ENCODE results near the gene SPG7.

Gene SPG7

DNA sequence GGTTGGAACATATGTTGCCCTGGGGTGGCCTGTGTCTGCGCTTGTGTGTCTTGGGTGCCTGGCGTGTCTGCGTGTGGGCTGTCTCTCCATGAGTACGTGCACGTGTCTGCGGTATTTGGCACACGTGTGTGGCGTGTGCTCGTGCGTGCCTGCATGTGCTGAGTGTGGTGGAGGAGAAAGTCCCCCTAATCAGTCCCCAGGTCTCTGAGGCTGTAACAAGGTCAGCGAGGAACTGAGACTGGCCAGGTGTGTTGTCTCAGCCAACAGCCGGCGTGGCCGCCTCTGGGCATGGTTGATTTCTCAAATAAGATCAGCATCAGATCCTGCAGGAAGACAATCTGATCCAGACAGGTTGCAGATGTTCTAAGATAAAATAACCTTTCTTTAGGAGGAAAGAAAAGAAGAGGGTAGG is 63.9 kb downstream of the SPG7 start:
- FAIRE-seq (peak; percentile 89), DNase-seq (ENCODE audit: insufficient read length, low spot score) (no peak)
- TF ChIP-seq SPI1 (IDR thresholded peaks at IDR 0.05; ENCODE audit: low read depth, low read length) (peak; percentile 48; the same call in 1 of the 2 replicates), POLR2A (IDR thresholded peaks at IDR 0.05; ENCODE audit: low read depth, low read length) (no peak), POU2F2 (IDR thresholded peaks at IDR 0.05; ENCODE audit: low read depth, low read length) (no peak)

DNA sequence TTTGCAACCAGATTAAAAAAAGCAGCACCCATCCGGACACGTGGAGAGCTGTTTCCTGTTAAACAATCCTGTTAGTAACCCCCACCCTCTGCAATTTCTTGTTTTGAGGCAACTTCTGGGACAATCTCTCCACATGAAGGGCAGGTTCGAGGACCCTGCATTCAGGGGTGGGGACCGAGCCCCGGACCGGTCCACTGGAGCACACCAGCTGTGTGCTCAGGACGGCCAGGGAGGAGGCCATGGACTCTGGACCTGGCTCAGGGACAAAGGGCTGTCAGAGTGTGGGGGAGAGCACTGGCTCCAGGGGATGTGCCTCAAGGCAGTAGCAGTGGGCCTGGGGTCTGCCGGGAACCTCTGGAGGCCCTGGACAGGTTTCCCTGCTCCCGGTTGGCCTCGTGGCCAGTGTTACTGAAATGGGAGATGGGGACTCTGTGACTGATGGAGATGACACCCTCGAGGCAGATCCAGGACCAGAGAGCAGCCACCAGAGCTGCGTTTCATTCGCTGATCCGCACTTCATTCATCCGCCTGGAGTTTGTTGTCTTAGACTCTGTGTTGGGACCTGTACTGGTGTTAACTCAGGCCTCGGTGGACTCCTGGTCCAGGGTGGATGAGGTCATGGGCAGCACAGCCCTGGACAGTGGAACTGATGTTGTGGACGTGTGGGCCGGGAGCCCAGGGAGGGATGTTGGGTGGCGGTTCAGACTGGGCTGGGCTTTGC is 64.4 kb downstream of the SPG7 start:
- no peak for DNase-seq (ENCODE audit: insufficient read length, low spot score)
- TF ChIP-seq TAF1 (IDR thresholded peaks at IDR 0.05; ENCODE audit: low read depth, low read length) = no peak
- FAIRE-seq = peak; percentile 41

- DNase-seq (ENCODE audit: insufficient read length, low spot score) = no peak
- FAIRE-seq = no peak
Observed at GRCh38 chr16:89573826-89574680, 65.8 kb downstream of the SPG7 start.

GRCh38 chr16:89574681-89575246 is 66.6 kb downstream of the SPG7 start:
- FAIRE-seq (peak; percentile 98), DNase-seq (ENCODE audit: insufficient read length, low spot score) (peak; percentile 96)

More at GRCh38 chr16:89573826-89574680, 65.8 kb downstream of the SPG7 start:
- TF ChIP-seq POLR2AphosphoS5 (IDR thresholded peaks at IDR 0.05; ENCODE audit: low read depth, low read length) (no peak), POLR2A (IDR thresholded peaks at IDR 0.05; ENCODE audit: low read depth, low read length) (no peak), TAF1 (IDR thresholded peaks at IDR 0.05; ENCODE audit: low read depth, low read length) (no peak), SPI1 (IDR thresholded peaks at IDR 0.05; ENCODE audit: low read depth, low read length) (no peak), PAX5 (IDR thresholded peaks at IDR 0.05; ENCODE audit: insufficient read depth, low read length, severe bottlenecking) (no peak), POU2F2 (IDR thresholded peaks at IDR 0.05; ENCODE audit: low read depth, low read length) (no peak)

DNA sequence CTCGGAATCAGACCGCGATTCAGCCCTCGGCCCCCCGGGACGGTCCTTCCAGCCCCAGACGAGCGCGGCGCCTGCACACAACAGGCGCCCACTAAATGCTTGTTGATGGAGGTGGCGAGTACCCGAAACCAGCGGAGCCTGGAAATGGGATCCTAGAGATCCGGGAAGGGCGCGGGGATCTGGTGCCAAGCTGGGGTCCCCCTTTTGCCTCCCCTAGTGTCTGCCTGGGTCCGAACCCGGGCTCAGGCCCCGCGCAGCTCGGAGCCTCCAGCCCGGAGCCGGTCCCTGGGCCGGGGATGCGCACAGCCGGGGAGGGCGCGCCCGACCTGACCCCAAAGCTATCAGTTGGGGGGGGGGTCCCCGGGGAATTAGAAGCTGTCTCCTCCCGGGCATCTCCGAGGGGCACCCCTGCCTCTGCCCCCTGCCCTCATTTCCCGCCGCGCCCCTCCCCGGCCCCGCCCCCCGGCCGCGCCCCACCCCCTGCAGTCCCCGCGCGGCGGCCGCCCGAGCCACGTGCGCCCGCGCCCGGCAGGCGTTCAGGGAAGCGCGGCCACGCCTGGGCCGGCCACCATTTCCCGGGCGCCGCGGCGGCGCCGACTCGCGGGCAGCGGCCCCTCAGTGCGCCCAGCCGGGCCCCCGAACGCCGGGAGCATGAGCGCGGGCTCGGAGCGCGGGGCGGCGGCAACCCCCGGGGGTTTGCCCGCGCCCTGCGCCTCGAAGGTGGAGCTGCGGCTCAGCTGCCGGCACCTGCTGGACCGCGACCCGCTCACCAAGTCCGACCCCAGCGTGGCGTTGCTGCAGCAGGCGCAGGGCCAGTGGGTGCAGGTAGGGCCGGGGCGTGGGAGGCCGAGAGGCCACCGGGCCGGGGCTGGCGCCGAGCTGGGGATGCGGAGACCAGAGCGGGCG is 67.3 kb downstream of the SPG7 start, which contains the start of gene CPNE7:
Gene CPNE7 (plus strand): TSS at position 512 of the 906 bp plus-strand sequence. CDS start 140 bp downstream, at position 652.
- DNase-seq (ENCODE audit: insufficient read length, low spot score) (peak; percentile 74), FAIRE-seq (peak; percentile 38)

More at GRCh38 chr16:89574681-89575246, 66.6 kb downstream of the SPG7 start:
- TF ChIP-seq POLR2A (IDR thresholded peaks at IDR 0.05; ENCODE audit: low read depth, low read length) = no peak
- no peak for TF ChIP-seq POU2F2 (IDR thresholded peaks at IDR 0.05; ENCODE audit: low read depth, low read length)
- TF ChIP-seq POLR2AphosphoS5 (IDR thresholded peaks at IDR 0.05; ENCODE audit: low read depth, low read length) = no peak
- no peak for TF ChIP-seq TAF1 (IDR thresholded peaks at IDR 0.05; ENCODE audit: low read depth, low read length)
- TF ChIP-seq SPI1 (IDR thresholded peaks at IDR 0.05; ENCODE audit: low read depth, low read length) = no peak
- no peak for TF ChIP-seq PAX5 (IDR thresholded peaks at IDR 0.05; ENCODE audit: insufficient read depth, low read length, severe bottlenecking)

GRCh38 chr16:89576153-89577054 is 68.2 kb downstream of the SPG7 start:
- TF ChIP-seq POLR2AphosphoS5 (IDR thresholded peaks at IDR 0.05; ENCODE audit: low read depth, low read length) (no peak), SPI1 (IDR thresholded peaks at IDR 0.05; ENCODE audit: low read depth, low read length) (no peak), POLR2A (IDR thresholded peaks at IDR 0.05; ENCODE audit: low read depth, low read length) (no peak), POU2F2 (IDR thresholded peaks at IDR 0.05; ENCODE audit: low read depth, low read length) (no peak)
- FAIRE-seq (no peak), DNase-seq (ENCODE audit: insufficient read length, low spot score) (no peak)

More for the DNA sequence above, 67.3 kb downstream of the SPG7 start, which contains the start of gene CPNE7:
- no peak for TF ChIP-seq TAF1 (IDR thresholded peaks at IDR 0.05; ENCODE audit: low read depth, low read length)
- TF ChIP-seq POU2F2 (IDR thresholded peaks at IDR 0.05; ENCODE audit: low read depth, low read length) = no peak
- TF ChIP-seq PAX5 (IDR thresholded peaks at IDR 0.05; ENCODE audit: insufficient read depth, low read length, severe bottlenecking) = no peak
- TF ChIP-seq SPI1 (IDR thresholded peaks at IDR 0.05; ENCODE audit: low read depth, low read length) = no peak
- no peak for TF ChIP-seq POLR2A (IDR thresholded peaks at IDR 0.05; ENCODE audit: low read depth, low read length)
- TF ChIP-seq POLR2AphosphoS5 (IDR thresholded peaks at IDR 0.05; ENCODE audit: low read depth, low read length) = no peak

DNA sequence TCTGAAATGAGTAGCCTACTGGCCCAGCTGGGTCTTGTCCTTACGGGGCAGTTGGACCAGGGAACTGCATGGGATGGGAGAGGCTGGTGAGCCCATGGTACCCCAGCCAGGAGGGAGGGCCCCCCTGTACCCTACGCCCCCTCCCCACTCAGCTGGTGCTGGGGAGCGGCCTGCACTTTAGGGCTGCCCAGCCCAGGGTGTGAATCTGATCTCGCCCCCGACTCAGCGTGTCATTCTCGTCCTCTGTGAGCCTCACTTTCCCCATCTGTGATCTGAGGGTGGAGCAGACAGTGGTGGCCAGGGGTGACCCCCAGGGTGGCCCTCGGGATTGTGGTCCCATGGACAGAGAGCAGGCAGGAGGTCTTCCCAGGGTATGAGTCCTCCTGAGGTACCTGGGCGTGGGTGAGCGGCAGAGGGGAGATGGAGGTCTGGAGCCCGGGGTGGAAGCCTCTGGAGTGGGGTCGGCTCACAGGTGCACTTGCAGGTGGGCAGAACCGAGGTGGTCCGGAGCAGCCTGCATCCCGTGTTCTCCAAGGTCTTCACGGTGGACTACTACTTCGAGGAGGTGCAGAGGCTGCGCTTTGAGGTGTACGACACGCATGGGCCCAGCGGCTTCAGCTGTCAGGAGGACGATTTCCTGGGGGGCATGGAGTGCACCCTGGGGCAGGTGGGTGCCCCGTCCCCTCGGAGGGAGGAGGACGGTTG is 69.0 kb downstream of the SPG7 start:
- no peak for FAIRE-seq
- TF ChIP-seq SPI1 (IDR thresholded peaks at IDR 0.05; ENCODE audit: low read depth, low read length) (no peak), POLR2AphosphoS5 (IDR thresholded peaks at IDR 0.05; ENCODE audit: low read depth, low read length) (no peak), TAF1 (IDR thresholded peaks at IDR 0.05; ENCODE audit: low read depth, low read length) (no peak), PAX5 (IDR thresholded peaks at IDR 0.05; ENCODE audit: insufficient read depth, low read length, severe bottlenecking) (no peak), POU2F2 (IDR thresholded peaks at IDR 0.05; ENCODE audit: low read depth, low read length) (no peak), POLR2A (IDR thresholded peaks at IDR 0.05; ENCODE audit: low read depth, low read length) (no peak)

GRCh38 chr16:89579351-89579750 is 71.1 kb downstream of the SPG7 start:
- FAIRE-seq (no peak), DNase-seq (ENCODE audit: insufficient read length, low spot score) (no peak)
- TF ChIP-seq POU2F2 (IDR thresholded peaks at IDR 0.05; ENCODE audit: low read depth, low read length) = no peak
- no peak for TF ChIP-seq TAF1 (IDR thresholded peaks at IDR 0.05; ENCODE audit: low read depth, low read length)
- no peak for TF ChIP-seq POLR2AphosphoS5 (IDR thresholded peaks at IDR 0.05; ENCODE audit: low read depth, low read length)
- TF ChIP-seq POLR2A (IDR thresholded peaks at IDR 0.05; ENCODE audit: low read depth, low read length) = no peak
- TF ChIP-seq PAX5 (IDR thresholded peaks at IDR 0.05; ENCODE audit: insufficient read depth, low read length, severe bottlenecking) = no peak
- TF ChIP-seq SPI1 (IDR thresholded peaks at IDR 0.05; ENCODE audit: low read depth, low read length) = no peak

More for the DNA sequence above, 69.0 kb downstream of the SPG7 start:
- DNase-seq (ENCODE audit: insufficient read length, low spot score) = no peak
